ENCODE data around the gene NHSL1. TPM values are rescaled to one million over a fixed set of nuclear protein-coding genes. Genes with fewer than 3 reads are reported as not detected.

NHSL1 gene
- total and polyA plus RNA-seq, 9 of the 15 experiments (the other 6 are each of a cell fraction or from before 2014, with no cell fraction given) = 0.09 to 0.20 TPM; not detected in 7

DNA sequence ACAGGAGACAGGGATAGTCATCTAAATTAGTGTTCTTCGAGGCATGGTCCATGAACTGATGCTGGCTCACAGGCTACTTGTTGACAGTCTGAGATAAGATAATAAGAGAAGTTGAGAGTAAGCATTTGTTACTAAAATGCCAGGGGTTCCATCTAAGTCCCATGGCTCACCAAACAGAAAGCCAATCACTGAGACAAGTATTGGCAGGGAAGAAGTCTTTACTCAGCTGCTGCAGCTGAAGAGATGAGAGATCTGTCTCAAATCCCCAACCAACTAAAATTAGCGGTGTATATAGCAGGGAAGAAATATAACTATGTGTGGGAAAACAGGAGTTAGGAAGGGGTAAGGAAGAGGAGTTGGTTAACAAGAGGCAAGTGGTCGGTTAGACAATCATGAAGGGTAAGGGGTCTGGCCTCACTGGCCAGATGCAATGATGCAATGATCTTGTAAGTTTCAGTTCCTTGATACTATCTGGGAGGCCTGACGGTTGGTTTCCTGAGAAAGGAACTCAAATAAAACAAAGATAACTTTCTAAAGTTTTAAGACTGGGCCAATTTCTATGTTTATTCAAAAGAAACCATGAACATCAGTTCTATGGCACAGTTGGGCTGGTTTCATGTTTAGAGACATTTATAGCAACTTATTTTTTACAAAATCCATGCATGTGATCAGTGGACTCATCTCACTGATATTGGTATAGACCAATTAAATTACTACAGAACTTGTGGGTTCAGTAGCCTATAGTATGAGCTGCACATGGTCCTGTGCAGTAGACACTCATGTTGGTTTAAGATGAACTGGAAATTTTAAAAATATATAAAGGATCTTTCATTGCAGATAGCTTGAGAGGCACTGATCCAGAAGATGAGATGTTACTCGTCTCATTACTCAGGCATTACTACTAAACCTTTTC lies 105.2 kb downstream of the NHSL1 start (continued):
- peak; percentile 86 for TF ChIP-seq ATF3 (IDR thresholded peaks at IDR 0.05)
- TF ChIP-seq ATF3 (CRISPR knock-in tag; conservative IDR thresholded peaks at IDR 0.05) = no peak
- no peak for TF ChIP-seq NCOA1 (IDR thresholded peaks at IDR 0.05; ENCODE audit: low read depth)
- TF ChIP-seq TEAD1 (CRISPR knock-in tag; IDR thresholded peaks at IDR 0.05) = no peak; a peak in 1 of 4 replicates
- no peak for TF ChIP-seq NR1H2 (CRISPR knock-in tag; IDR thresholded peaks at IDR 0.05)
- no peak for TF ChIP-seq ZFP30 (CRISPR knock-in tag; IDR thresholded peaks at IDR 0.05; ENCODE audit: borderline replicate concordance)
- TF ChIP-seq SRSF3 (IDR thresholded peaks at IDR 0.05; ENCODE audit: insufficient read depth, low read length) = no peak
- peak; percentile 30 for TF ChIP-seq GABPA (tag; conservative IDR thresholded peaks at IDR 0.05; ENCODE audit: low read depth)
- TF ChIP-seq MYNN (IDR thresholded peaks at IDR 0.05) = no peak
- no peak for TF ChIP-seq MYNN (CRISPR knock-in tag; IDR thresholded peaks at IDR 0.05)
- no peak for TF ChIP-seq NFE2 (IDR thresholded peaks at IDR 0.05; ENCODE audit: low read depth)
- no peak for TF ChIP-seq HDAC6 (IDR thresholded peaks at IDR 0.05; ENCODE audit: low read depth, low read length)
- no peak for TF ChIP-seq MTF1 (CRISPR knock-in tag; IDR thresholded peaks at IDR 0.05; ENCODE audit: borderline replicate concordance)
- no peak for TF ChIP-seq ZNF217 (CRISPR knock-in tag; IDR thresholded peaks at IDR 0.05)
- TF ChIP-seq, protein P1, sequence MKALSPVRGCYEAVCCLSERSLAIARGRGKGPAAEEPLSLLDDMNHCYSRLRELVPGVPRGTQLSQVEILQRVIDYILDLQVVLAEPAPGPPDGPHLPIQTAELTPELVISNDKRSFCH (CRISPR knock-in tag; IDR thresholded peaks at IDR 0.05) = no peak
- TF ChIP-seq, protein P1 (tag; IDR thresholded peaks at IDR 0.05) = no peak
- TF ChIP-seq ZSCAN32 (CRISPR knock-in tag; IDR thresholded peaks at IDR 0.05) = peak; percentile 75; the same call in 1 of the 2 replicates
- no peak for TF ChIP-seq CREBBP (IDR thresholded peaks at IDR 0.05; ENCODE audit: low read depth, low read length)
- TF ChIP-seq JUND (IDR thresholded peaks at IDR 0.05; ENCODE audit: borderline replicate concordance, low read depth, low read length) = peak; percentile 53; the same call in 1 of the 2 replicates
- TF ChIP-seq JUND (tag; IDR thresholded peaks at IDR 0.05; ENCODE audit: borderline replicate concordance, low read depth, low read length) = 0 out of 3 replicates have a peak, but pooled peaks have one; percentile 42
- no peak for TF ChIP-seq ETV6 (IDR thresholded peaks at IDR 0.05; ENCODE audit: borderline replicate concordance in 1 of 2, low read depth in 2 of 2, low read length in 1 of 2)
- no peak for TF ChIP-seq ETV6 (CRISPR knock-in tag; IDR thresholded peaks at IDR 0.05; ENCODE audit: borderline replicate concordance)
- no peak for TF ChIP-seq MTA1 (IDR thresholded peaks at IDR 0.05; ENCODE audit: borderline replicate concordance)
- TF ChIP-seq PTTG1 (tag; IDR thresholded peaks at IDR 0.05; ENCODE audit: low read depth) = peak; percentile 12
- TF ChIP-seq FOXK1 (CRISPR knock-in tag; IDR thresholded peaks at IDR 0.05; ENCODE audit: borderline replicate concordance) = no peak
- no peak for TF ChIP-seq RBM34 (IDR thresholded peaks at IDR 0.05; ENCODE audit: borderline replicate concordance, insufficient read depth, low read length)
- TF ChIP-seq DPF2 (IDR thresholded peaks at IDR 0.05) = 0 out of 2 replicates have a peak, but pooled peaks have one; percentile 42
- 0 out of 2 replicates have a peak, but pooled peaks have one; percentile 46 for TF ChIP-seq ZNF133 (CRISPR knock-in tag; IDR thresholded peaks at IDR 0.05)
- TF ChIP-seq POLR2G (IDR thresholded peaks at IDR 0.05; ENCODE audit: low read depth, low read length) = no peak
- TF ChIP-seq PRPF4 (IDR thresholded peaks at IDR 0.05; ENCODE audit: insufficient read depth, low read depth, low read length, poor library complexity, severe bottlenecking) = no peak

Measured in K562 (cell line).